ENCODE data around the gene AKAP13.
"Not testable (repeated sequence)": the region's sequence is repeated elsewhere in the genome, so short reads cannot be mapped to it uniquely, and the experiment has no call there.

The AKAP13 gene

GRCh38 chr15:85658816-85659215, 278.4 kb downstream of the AKAP13 start:
- POLR2A ChIA-PET = no interaction called here
- CTCF ChIA-PET = no interaction called here
- no peak for DNase-seq (ENCODE audit: extremely low spot score)
- TF ChIP-seq NFRKB (IDR thresholded peaks at IDR 0.05) (no peak), BHLHE40 (IDR thresholded peaks at IDR 0.05; ENCODE audit: borderline replicate concordance) (no peak), ARNT (IDR thresholded peaks at IDR 0.05) (no peak), SUZ12 (IDR thresholded peaks at IDR 0.05) (no peak), SP1 (IDR thresholded peaks at IDR 0.05) (no peak), FOXA1 (IDR thresholded peaks at IDR 0.05) (no peak), LEF1 (IDR thresholded peaks at IDR 0.05; ENCODE audit: borderline replicate concordance) (no peak), FOXM1 (IDR thresholded peaks at IDR 0.05; ENCODE audit: borderline replicate concordance) (no peak), PKNOX1 (IDR thresholded peaks at IDR 0.05) (no peak), ELF4 (IDR thresholded peaks at IDR 0.05) (no peak), TARDBP (IDR thresholded peaks at IDR 0.05) (no peak), CTBP1 (IDR thresholded peaks at IDR 0.05; ENCODE audit: borderline replicate concordance) (no peak), FOXK2 (IDR thresholded peaks at IDR 0.05) (no peak), ZNF384 (IDR thresholded peaks at IDR 0.05) (no peak), L3MBTL2 (conservative IDR thresholded peaks at IDR 0.05) (no peak), HDGF (IDR thresholded peaks at IDR 0.05; ENCODE audit: borderline replicate concordance) (no peak)

- no peak for DNase-seq (ENCODE audit: extremely low spot score)
- ChIA-PET CTCF (no interaction called here), POLR2A (no interaction called here)
- no peak for TF ChIP-seq SP1 (IDR thresholded peaks at IDR 0.05)
These were observed 281.5 kb downstream of the AKAP13 start for GRCh38 chr15:85661859-85662258.

- CTCF ChIA-PET; DNase-seq (ENCODE audit: extremely low spot score); POLR2A ChIA-PET: not testable (repeated sequence)
These were observed 285.3 kb downstream of the AKAP13 start for GRCh38 chr15:85665677-85666076.

GRCh38 chr15:85667491-85668424, 287.4 kb downstream of the AKAP13 start:
- ChIA-PET CTCF (interaction anchor here (0.7 kb wide), 1 partner anchor 1193 kb away, joined by 3 read pairs; no protein-coding TSS in a partner anchor), POLR2A (no interaction called here)
- no peak for TF ChIP-seq FOXM1 (IDR thresholded peaks at IDR 0.05; ENCODE audit: borderline replicate concordance)
- TF ChIP-seq NFRKB (IDR thresholded peaks at IDR 0.05) = no peak
- no peak for TF ChIP-seq HDGF (IDR thresholded peaks at IDR 0.05; ENCODE audit: borderline replicate concordance)
- TF ChIP-seq ARNT (IDR thresholded peaks at IDR 0.05) = no peak
- TF ChIP-seq ELF4 (IDR thresholded peaks at IDR 0.05) = no peak
- no peak for TF ChIP-seq SP1 (IDR thresholded peaks at IDR 0.05)
- TF ChIP-seq BHLHE40 (IDR thresholded peaks at IDR 0.05; ENCODE audit: borderline replicate concordance) = no peak
- TF ChIP-seq TARDBP (IDR thresholded peaks at IDR 0.05) = no peak
- no peak for TF ChIP-seq L3MBTL2 (conservative IDR thresholded peaks at IDR 0.05)
- TF ChIP-seq FOXK2 (IDR thresholded peaks at IDR 0.05) = no peak
- DNase-seq (ENCODE audit: extremely low spot score) = no peak

GRCh38 chr15:85671156-85671555, 290.8 kb downstream of the AKAP13 start:
- ChIA-PET POLR2A (no interaction called here), CTCF (interaction anchor here (0.6 kb wide), 1 partner anchor 342 kb away, joined by 3 read pairs; no protein-coding TSS in a partner anchor)
- DNase-seq (ENCODE audit: extremely low spot score) = no peak
- TF ChIP-seq NFRKB (IDR thresholded peaks at IDR 0.05) (no peak), FOXK2 (IDR thresholded peaks at IDR 0.05) (no peak), ELF4 (IDR thresholded peaks at IDR 0.05) (no peak), ARNT (IDR thresholded peaks at IDR 0.05) (no peak), BHLHE40 (IDR thresholded peaks at IDR 0.05; ENCODE audit: borderline replicate concordance) (no peak), TARDBP (IDR thresholded peaks at IDR 0.05) (no peak), SUZ12 (IDR thresholded peaks at IDR 0.05) (no peak)

GRCh38 chr15:85672332-85673084, 292.1 kb downstream of the AKAP13 start:
- ChIA-PET CTCF (no interaction called here), POLR2A (no interaction called here)
- TF ChIP-seq ARNT (IDR thresholded peaks at IDR 0.05) (no peak), NFRKB (IDR thresholded peaks at IDR 0.05) (no peak), ELF4 (IDR thresholded peaks at IDR 0.05) (no peak), CTBP1 (IDR thresholded peaks at IDR 0.05; ENCODE audit: borderline replicate concordance) (no peak), SP1 (IDR thresholded peaks at IDR 0.05) (no peak), FOXK2 (IDR thresholded peaks at IDR 0.05) (no peak), FOXM1 (IDR thresholded peaks at IDR 0.05; ENCODE audit: borderline replicate concordance) (no peak), PKNOX1 (IDR thresholded peaks at IDR 0.05) (no peak), HDGF (IDR thresholded peaks at IDR 0.05; ENCODE audit: borderline replicate concordance) (no peak), BHLHE40 (IDR thresholded peaks at IDR 0.05; ENCODE audit: borderline replicate concordance) (no peak), ZNF384 (IDR thresholded peaks at IDR 0.05) (no peak), LEF1 (IDR thresholded peaks at IDR 0.05; ENCODE audit: borderline replicate concordance) (no peak), L3MBTL2 (conservative IDR thresholded peaks at IDR 0.05) (no peak), TARDBP (IDR thresholded peaks at IDR 0.05) (no peak), FOXA1 (IDR thresholded peaks at IDR 0.05) (no peak), SUZ12 (IDR thresholded peaks at IDR 0.05) (no peak)
- no peak for DNase-seq (ENCODE audit: extremely low spot score)

Measured in HEK293T (cell line).